D721Med (cell line): ENCODE measurements around the gene LIN9.

Experiments used
- DNase-seq: peaks from one replicate; pipeline ENCODE4 v3.0.0; 2011; ENCODE audit warnings: low spot score; ENCODE audit not compliant: insufficient read length
- FAIRE-seq: peaks from 2 replicates; lab custom pipeline; 2011; peaks lifted over from hg19 to GRCh38; lab: Jason Lieb, UNC
- CTCF ChIP-seq: IDR thresholded peaks from 2 replicates; pipeline ENCODE4 v1.5.1; 2012; ENCODE audit warnings: mild to moderate bottlenecking, control low read depth; ENCODE audit not compliant: insufficient read depth; ENCODE audit errors: missing control alignments

LIN9 gene

GRCh38 chr1:226335661-226336060 lies 26.7 kb upstream of the LIN9 start:
- FAIRE-seq (no peak), DNase-seq (no peak)
- no peak for TF ChIP-seq CTCF

- TF ChIP-seq CTCF: no peak
- FAIRE-seq (no peak), DNase-seq (no peak)
These were observed 24.0 kb upstream of the LIN9 start for GRCh38 chr1:226332947-226333346.

- no peak for TF ChIP-seq CTCF
- DNase-seq (no peak), FAIRE-seq (no peak)
These were observed 20.3 kb upstream of the LIN9 start for GRCh38 chr1:226329237-226329636.

- DNase-seq (no peak), FAIRE-seq (no peak)
- TF ChIP-seq CTCF: no peak
These were observed 18.8 kb upstream of the LIN9 start for GRCh38 chr1:226327761-226328162.

GRCh38 chr1:226325178-226325577 lies 16.2 kb upstream of the LIN9 start:
- DNase-seq (no peak), FAIRE-seq (no peak)
- no peak for TF ChIP-seq CTCF

- DNase-seq (no peak), FAIRE-seq (no peak)
- TF ChIP-seq CTCF: no peak
These were observed 15.5 kb upstream of the LIN9 start for GRCh38 chr1:226324479-226324878.

- DNase-seq (no peak), FAIRE-seq (no peak)
- no peak for TF ChIP-seq CTCF
These were observed 14.0 kb upstream of the LIN9 start for GRCh38 chr1:226322986-226323385.
